ENCODE results near the gene OBP2B.
"Not testable (repeated sequence)": the region's sequence is repeated elsewhere in the genome, so short reads cannot be mapped to it uniquely, and the experiment has no call there.

OBP2B gene

DNA sequence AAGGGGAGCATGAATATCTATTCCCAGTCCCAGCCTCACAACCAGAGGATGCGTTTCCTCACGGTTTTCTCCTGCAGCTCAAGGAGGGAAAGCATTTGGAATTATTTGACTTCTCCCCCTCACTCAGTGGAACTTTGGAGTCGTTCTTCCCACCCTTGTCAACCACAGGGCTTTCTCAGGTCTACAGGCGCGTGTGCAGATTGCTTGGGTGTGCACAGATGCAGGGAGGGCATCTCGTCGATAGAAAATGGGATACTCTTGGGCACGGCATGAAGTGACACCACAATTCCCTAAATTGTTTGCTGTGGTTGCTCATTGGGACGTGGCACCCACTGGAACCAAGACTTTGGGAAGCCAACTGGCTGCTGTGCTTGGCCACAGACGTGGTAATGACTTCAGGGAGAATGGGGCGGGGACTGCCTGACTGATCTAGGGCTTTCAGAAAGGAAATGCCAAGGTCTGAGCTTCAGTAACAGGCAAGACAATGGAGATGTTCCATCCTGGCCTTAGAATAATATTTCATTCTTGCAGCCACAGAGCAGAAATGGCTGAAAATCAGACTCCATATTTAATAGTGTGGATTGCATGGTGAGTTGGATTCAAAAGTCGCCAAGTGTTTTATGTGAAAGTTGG is 12.2 kb upstream of the OBP2B start:
- Histone ChIP-seq H3K79me2 (ENCODE audit: insufficient read depth, low read length) (no peaks in the 10 kb centered on the region), H2AFZ (ENCODE audit: low read depth, low read length, severe bottlenecking) (no peak overlapping the region), H3K9me2 (replicated peaks; ENCODE audit: insufficient read depth, low read length) (no peaks in the 10 kb centered on the region), H3K27me3 (ENCODE audit: low read length) (no peaks in the 10 kb centered on the region), H3F3A (ENCODE audit: insufficient read depth) (no peaks in the 10 kb centered on the region), H3K9me3 (ENCODE audit: insufficient read depth, low read length) (no peaks in the 10 kb centered on the region), H3K4me2 (ENCODE audit: low read depth, low read length, poor library complexity, severe bottlenecking) (no peak overlapping the region), H3K27ac (ENCODE audit: low read depth, low read length) (no peak overlapping the region), H3K4me3 (ENCODE audit: insufficient read depth, low read length, poor library complexity, severe bottlenecking) (no peak overlapping the region), H3K9ac (ENCODE audit: low read length) (no peak overlapping the region), H3K36me3 (ENCODE audit: low read length) (no peaks in the 10 kb centered on the region), H4K20me1 (ENCODE audit: low read depth, low read length) (no peaks in the 10 kb centered on the region)
- TF ChIP-seq, protein P1, sequence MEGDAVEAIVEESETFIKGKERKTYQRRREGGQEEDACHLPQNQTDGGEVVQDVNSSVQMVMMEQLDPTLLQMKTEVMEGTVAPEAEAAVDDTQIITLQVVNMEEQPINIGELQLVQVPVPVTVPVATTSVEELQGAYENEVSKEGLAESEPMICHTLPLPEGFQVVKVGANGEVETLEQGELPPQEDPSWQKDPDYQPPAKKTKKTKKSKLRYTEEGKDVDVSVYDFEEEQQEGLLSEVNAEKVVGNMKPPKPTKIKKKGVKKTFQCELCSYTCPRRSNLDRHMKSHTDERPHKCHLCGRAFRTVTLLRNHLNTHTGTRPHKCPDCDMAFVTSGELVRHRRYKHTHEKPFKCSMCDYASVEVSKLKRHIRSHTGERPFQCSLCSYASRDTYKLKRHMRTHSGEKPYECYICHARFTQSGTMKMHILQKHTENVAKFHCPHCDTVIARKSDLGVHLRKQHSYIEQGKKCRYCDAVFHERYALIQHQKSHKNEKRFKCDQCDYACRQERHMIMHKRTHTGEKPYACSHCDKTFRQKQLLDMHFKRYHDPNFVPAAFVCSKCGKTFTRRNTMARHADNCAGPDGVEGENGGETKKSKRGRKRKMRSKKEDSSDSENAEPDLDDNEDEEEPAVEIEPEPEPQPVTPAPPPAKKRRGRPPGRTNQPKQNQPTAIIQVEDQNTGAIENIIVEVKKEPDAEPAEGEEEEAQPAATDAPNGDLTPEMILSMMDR (IDR thresholded peaks at IDR 0.05; ENCODE audit: insufficient read depth, low read length, poor library complexity, severe bottlenecking), result no peak

DNA sequence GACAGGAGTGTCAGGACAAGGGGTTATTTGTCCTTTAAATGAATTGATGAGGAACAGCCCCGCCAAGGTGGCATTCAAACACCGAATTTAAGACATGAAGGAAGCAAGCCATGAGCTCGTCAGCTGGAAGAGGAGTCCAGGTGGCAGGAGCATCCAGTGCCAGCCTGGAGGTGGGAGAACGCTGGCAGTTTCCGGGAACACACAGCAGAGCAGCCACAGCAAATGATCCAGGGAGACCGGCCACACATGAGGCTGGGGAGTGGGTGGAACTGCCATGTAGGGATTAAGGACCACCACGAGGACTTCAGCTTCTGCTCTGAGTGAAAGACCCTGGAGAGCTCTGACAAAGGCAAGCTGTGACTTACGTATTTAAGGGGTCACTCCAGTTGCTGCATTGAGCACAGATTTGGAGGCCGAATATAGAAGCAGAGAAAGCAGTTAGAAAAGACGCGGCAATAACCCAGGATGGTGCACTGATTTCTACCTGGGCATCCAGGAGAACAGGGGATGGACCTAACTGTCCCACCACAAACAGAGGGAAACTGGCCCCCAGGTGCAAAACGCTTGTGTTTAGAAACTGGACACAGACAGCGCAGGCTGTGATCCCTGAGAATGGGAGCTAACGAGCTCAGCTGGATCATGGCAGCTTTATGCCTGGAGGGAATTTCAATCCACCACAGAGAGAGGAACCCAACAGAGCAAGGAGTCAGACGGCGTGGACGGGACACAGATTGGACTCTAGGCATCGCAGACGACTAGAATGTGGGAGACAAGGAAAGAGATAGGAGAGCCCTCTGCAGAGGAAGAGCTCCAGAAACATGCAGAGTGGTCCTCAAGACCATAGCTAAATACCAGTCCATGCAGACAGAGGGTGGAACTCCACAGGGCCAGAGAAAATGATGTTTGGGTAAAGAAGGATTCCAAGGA is 9.3 kb upstream of the OBP2B start:
- not testable (repeated sequence) for H2AFZ ChIP-seq (ENCODE audit: low read depth, low read length, severe bottlenecking); H3K36me3 ChIP-seq (ENCODE audit: low read length); H3K27me3 ChIP-seq (ENCODE audit: low read length); H3K9me3 ChIP-seq (ENCODE audit: insufficient read depth, low read length); H4K20me1 ChIP-seq (ENCODE audit: low read depth, low read length); H3K4me3 ChIP-seq (ENCODE audit: insufficient read depth, low read length, poor library complexity, severe bottlenecking); H3K4me2 ChIP-seq (ENCODE audit: low read depth, low read length, poor library complexity, severe bottlenecking); H3F3A ChIP-seq (ENCODE audit: insufficient read depth); H3K27ac ChIP-seq (ENCODE audit: low read depth, low read length); H3K79me2 ChIP-seq (ENCODE audit: insufficient read depth, low read length); H3K9me2 ChIP-seq (replicated peaks; ENCODE audit: insufficient read depth, low read length); H3K9ac ChIP-seq (ENCODE audit: low read length)

DNA sequence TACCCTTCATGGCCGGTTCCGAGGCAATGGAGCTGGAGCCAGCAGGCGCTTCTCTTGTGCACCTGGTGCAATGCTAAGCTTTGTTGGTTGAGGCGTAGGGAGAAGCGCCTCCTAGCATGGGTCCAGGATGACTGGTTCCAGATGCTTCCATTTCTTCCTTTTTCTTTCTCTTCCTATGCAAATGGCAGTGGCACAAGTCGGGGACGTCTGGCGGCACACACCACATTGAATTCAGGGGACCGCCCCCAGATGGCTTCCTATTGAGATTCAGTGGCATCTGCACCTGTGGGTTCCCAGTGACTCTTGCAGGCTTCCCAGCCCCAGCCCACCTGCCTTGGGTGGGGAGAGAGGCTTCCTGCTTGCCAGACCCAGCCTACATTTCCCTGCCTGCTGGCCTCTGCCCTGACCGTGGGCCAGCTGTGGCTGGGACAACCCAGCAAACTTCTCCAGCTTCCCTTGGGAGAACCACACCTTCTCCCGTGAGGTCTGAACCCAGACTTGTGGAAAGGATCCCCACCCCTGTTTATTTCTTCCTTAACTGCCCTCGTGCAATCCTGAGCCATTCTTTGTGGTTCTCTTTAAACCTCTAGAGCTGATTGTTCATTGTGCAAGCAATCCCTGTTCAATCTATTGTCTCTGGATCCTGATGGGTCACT is 8.4 kb upstream of the OBP2B start:
- not testable (repeated sequence) for H3K9ac ChIP-seq (ENCODE audit: low read length); H3K79me2 ChIP-seq (ENCODE audit: insufficient read depth, low read length); H4K20me1 ChIP-seq (ENCODE audit: low read depth, low read length); H2AFZ ChIP-seq (ENCODE audit: low read depth, low read length, severe bottlenecking); H3K27me3 ChIP-seq (ENCODE audit: low read length); H3K4me3 ChIP-seq (ENCODE audit: insufficient read depth, low read length, poor library complexity, severe bottlenecking); H3K9me2 ChIP-seq (replicated peaks; ENCODE audit: insufficient read depth, low read length); H3K9me3 ChIP-seq (ENCODE audit: insufficient read depth, low read length); H3K4me2 ChIP-seq (ENCODE audit: low read depth, low read length, poor library complexity, severe bottlenecking); H3K36me3 ChIP-seq (ENCODE audit: low read length); H3F3A ChIP-seq (ENCODE audit: insufficient read depth); H3K27ac ChIP-seq (ENCODE audit: low read depth, low read length)

DNA sequence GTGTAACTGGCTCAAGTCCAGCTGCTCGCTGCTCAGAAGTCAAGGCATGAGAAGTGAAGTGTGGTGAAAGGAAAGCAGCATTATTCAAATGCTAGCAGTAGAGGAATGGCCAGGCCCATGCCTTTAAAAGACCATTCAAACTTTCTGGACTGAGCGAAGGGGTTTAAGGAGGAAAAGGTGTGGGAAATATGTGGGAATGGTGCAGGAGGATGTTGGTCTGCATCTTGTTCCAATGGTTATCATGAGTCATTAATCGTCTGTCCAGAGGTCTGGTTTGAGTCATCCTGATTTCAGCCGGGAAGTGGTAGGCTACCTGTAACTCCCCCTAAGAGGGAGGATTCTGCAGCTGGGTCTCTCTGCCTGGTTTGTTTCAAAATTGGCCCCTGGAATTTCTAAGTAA is 5.2 kb upstream of the OBP2B start:
- H3K9me3 ChIP-seq (ENCODE audit: insufficient read depth, low read length); H2AFZ ChIP-seq (ENCODE audit: low read depth, low read length, severe bottlenecking); H4K20me1 ChIP-seq (ENCODE audit: low read depth, low read length); H3F3A ChIP-seq (ENCODE audit: insufficient read depth); H3K27ac ChIP-seq (ENCODE audit: low read depth, low read length); H3K4me3 ChIP-seq (ENCODE audit: insufficient read depth, low read length, poor library complexity, severe bottlenecking); H3K27me3 ChIP-seq (ENCODE audit: low read length); H3K36me3 ChIP-seq (ENCODE audit: low read length); H3K9me2 ChIP-seq (replicated peaks; ENCODE audit: insufficient read depth, low read length); H3K4me2 ChIP-seq (ENCODE audit: low read depth, low read length, poor library complexity, severe bottlenecking); H3K79me2 ChIP-seq (ENCODE audit: insufficient read depth, low read length); H3K9ac ChIP-seq (ENCODE audit: low read length): not testable (repeated sequence)
